HG02852 (cell line): ENCODE data around the gene UBE2L5.
"Not testable (repeated sequence)": the region's sequence is repeated elsewhere in the genome, so short reads cannot be mapped to it uniquely, and the experiment has no call there.

Source experiments
- ATAC-seq: cut with Tn5 transposase; IDR thresholded peaks from one replicate; pipeline ENCODE4 v1.9.1; 2021; ENCODE audit warnings: mild to moderate bottlenecking, moderate library complexity; ENCODE audit not compliant: unreplicated experiment

UBE2L5 gene

GRCh38 chr13:30437177-30437576 lies 14.9 kb downstream of the UBE2L5 start:
- no peak for ATAC-seq

- no peak for ATAC-seq
These were observed 16.0 kb downstream of the UBE2L5 start for GRCh38 chr13:30438286-30438685.

- no peak for ATAC-seq
These were observed 18.8 kb downstream of the UBE2L5 start for GRCh38 chr13:30440910-30441703.

GRCh38 chr13:30442926-30443325 lies 20.6 kb downstream of the UBE2L5 start:
- no peak for ATAC-seq

GRCh38 chr13:30443491-30443890 lies 21.2 kb downstream of the UBE2L5 start:
- ATAC-seq = not testable (repeated sequence)

- peak; percentile 46 for ATAC-seq
These were observed 21.7 kb downstream of the UBE2L5 start for GRCh38 chr13:30443957-30444404.

- ATAC-seq = no peak
These were observed 23.8 kb downstream of the UBE2L5 start for GRCh38 chr13:30446126-30446500.

- no peak for ATAC-seq
These were observed 26.1 kb downstream of the UBE2L5 start for GRCh38 chr13:30448441-30448840.

- ATAC-seq = no peak
These were observed 27.8 kb downstream of the UBE2L5 start for GRCh38 chr13:30450066-30450465.

GRCh38 chr13:30451476-30451875 lies 29.2 kb downstream of the UBE2L5 start:
- ATAC-seq = not testable (repeated sequence)

- ATAC-seq = no peak
These were observed 31.4 kb downstream of the UBE2L5 start for GRCh38 chr13:30453727-30454126.

- ATAC-seq = no peak
These were observed 32.7 kb downstream of the UBE2L5 start for GRCh38 chr13:30454991-30455390.

- no peak for ATAC-seq
These were observed 34.0 kb downstream of the UBE2L5 start for GRCh38 chr13:30456290-30456689.

- no peak for ATAC-seq
These were observed 35.1 kb downstream of the UBE2L5 start for GRCh38 chr13:30457306-30457891.

GRCh38 chr13:30461279-30462066 lies 39.2 kb downstream of the UBE2L5 start:
- ATAC-seq = not testable (repeated sequence)

GRCh38 chr13:30463787-30464495 lies 41.6 kb downstream of the UBE2L5 start:
- ATAC-seq = peak; percentile 32

GRCh38 chr13:30464496-30465342 lies 42.4 kb downstream of the UBE2L5 start:
- ATAC-seq = peak; percentile 31

GRCh38 chr13:30465343-30465592 lies 43.0 kb downstream of the UBE2L5 start:
- ATAC-seq = peak; percentile 1

GRCh38 chr13:30465593-30466357 lies 43.5 kb downstream of the UBE2L5 start, which contains the start of gene HMGB1:
Gene HMGB1 (minus strand): TSS chr13:30465936. CDS start chr13:30463680, 2,256 bp downstream.
- ATAC-seq = peak; percentile 85

- no peak for ATAC-seq
These were observed 44.0 kb downstream of the UBE2L5 start for GRCh38 chr13:30466358-30466714.
